Activated CD4-positive, alpha-beta T cell treated with anti-CD3 and anti-CD28 coated beads, Interleukin-2, amount 10 ng/mL, durations not matched to agents 7 days and 5 days (primary cell): ENCODE results near the gene TMEM165. TPM values are rescaled to one million over a fixed set of nuclear protein-coding genes. Genes with fewer than 3 reads are reported as not detected.

Experiments used
- CTCF ChIA-PET: fragments of 350-600 bp; sonication (Branson Sonifier 250); formaldehyde crosslinking; loops from one replicate; lab custom pipeline; 2021; ENCODE audit warnings: antibody characterized with exemption; lab: Charles Lee
- POLR2A ChIA-PET: fragments of 350-600 bp; sonication (Branson Sonifier 250); formaldehyde crosslinking; loops from one replicate; lab custom pipeline; 2021; ENCODE audit warnings: antibody characterized with exemption; lab: Charles Lee
- DNase-seq: peaks from one replicate; pipeline ENCODE4 v3.0.0-alpha.2; 2020
- H3K27ac Mint-ChIP-seq: one replicate; pipeline ENCODE4 v1.8.0; 2021; ENCODE audit warnings: mild to moderate bottlenecking, moderate library complexity, mixed read lengths
- H3K27me3 Mint-ChIP-seq: one replicate; pipeline ENCODE4 v1.8.0; 2021; ENCODE audit warnings: mixed read lengths
- H3K36me3 Mint-ChIP-seq: one replicate; pipeline ENCODE4 v1.8.0; 2021; ENCODE audit warnings: low read depth, mixed read lengths
- H3K4me1 Mint-ChIP-seq: one replicate; pipeline ENCODE4 v1.8.0; 2021; ENCODE audit warnings: mixed read lengths
- H3K4me3 Mint-ChIP-seq: one replicate; pipeline ENCODE4 v1.8.0; 2021; ENCODE audit warnings: mild to moderate bottlenecking, moderate library complexity, mixed read lengths
- H3K9me3 Mint-ChIP-seq: one replicate; pipeline ENCODE4 v1.8.0; 2021; ENCODE audit warnings: mixed read lengths
- total RNA-seq, 2 experiments: library from RNA; stranded (reverse); gene quantifications; one replicate each; pipeline ENCODE4 v1.2.3, GENCODE V29; 2021

Gene TMEM165
- total RNA-seq, 2 experiments from 2014 or later, result 61.8 to 61.9 TPM

- Mint-ChIP-seq H3K4me1 (no peaks in the 10 kb centered on the region), H3K4me3 (no peak overlapping the region), H3K27me3 (no peaks in the 10 kb centered on the region), H3K27ac (no peak overlapping the region), H3K9me3 (no peaks in the 10 kb centered on the region), H3K36me3 (peaks cover 2% of the 10 kb centered on the region)
- CTCF ChIA-PET, result interaction anchor here (0.6 to 1.3 kb wide), 5 partner anchors 26 to 430 kb away, joined by 3 to 5 read pairs (median 3); no protein-coding TSS in a partner anchor
- POLR2A ChIA-PET, result interaction anchor here (0.6 kb wide), 1 partner anchor 938 kb away, joined by 7 read pairs; no protein-coding TSS in a partner anchor
- no peak for DNase-seq
Observed at GRCh38 chr4:55373461-55373860, 22.3 kb upstream of the TMEM165 start.

DNA sequence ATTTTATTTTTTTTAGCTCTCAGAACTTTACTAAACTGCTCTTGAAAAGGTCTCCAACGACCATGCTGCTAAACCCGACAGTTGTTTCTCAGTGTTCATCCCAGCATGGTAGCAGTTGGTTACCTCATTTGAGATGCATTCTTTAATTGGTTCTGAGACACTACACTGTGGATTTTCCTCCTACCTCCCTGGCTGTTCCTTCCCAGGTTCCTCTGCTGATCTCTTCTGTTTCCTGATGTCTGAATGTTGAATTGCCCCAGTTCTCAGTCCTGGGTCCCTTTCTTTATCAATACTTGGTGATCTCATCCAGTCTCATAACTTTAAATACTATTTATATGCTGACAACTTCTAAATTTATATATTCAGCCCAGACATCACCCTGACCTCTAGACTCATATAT lies 19.1 kb upstream of the TMEM165 start:
- no peak overlapping the region for H3K4me3 Mint-ChIP-seq
- CTCF ChIA-PET, result interaction anchor here (0.6 to 1.6 kb wide), 2 partner anchors 30 to 466 kb away, joined by 3 to 8 read pairs; partner anchors contain the start of gene SRD5A3
- no peaks in the 10 kb centered on the region for H3K9me3 Mint-ChIP-seq
- no peak overlapping the region for H3K27ac Mint-ChIP-seq
- POLR2A ChIA-PET, result no interaction called here
- no peaks in the 10 kb centered on the region for H3K27me3 Mint-ChIP-seq
- H3K4me1 Mint-ChIP-seq, result peaks cover 5% of the 10 kb centered on the region
- H3K36me3 Mint-ChIP-seq, result no peaks in the 10 kb centered on the region
- no peak for DNase-seq

GRCh38 chr4:55378617-55379467 lies 16.9 kb upstream of the TMEM165 start:
- ChIA-PET POLR2A (no interaction called here), CTCF (interaction anchor here (0.5 to 1.2 kb wide), 3 partner anchors 15 to 36 kb away, joined by 3 to 7 read pairs (median 3); partner anchors contain the start of gene TMEM165)
- no peak for DNase-seq
- Mint-ChIP-seq H3K9me3 (no peaks in the 10 kb centered on the region), H3K27ac (no peak overlapping the region), H3K27me3 (no peaks in the 10 kb centered on the region), H3K4me3 (no peak overlapping the region), H3K4me1 (peaks cover 13% of the 10 kb centered on the region), H3K36me3 (no peaks in the 10 kb centered on the region)

DNA sequence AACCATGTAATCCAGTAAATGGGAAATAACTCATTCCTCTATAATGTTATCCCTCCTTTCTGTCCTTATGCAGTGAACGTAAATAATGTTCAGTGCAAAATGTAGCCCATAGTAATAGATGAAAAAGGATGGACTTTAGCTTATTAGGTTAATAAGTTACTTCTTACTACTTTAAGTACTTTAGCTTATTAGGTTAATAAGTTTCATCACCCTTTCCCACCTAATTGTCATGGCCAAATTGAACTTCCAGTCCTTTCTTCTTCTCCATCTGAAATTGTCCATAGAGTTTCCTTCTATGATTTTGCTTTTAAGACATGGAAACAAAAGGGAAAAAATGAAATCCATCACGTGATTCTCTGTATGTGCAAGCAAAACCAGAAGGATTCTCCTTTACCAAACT lies 15.2 kb upstream of the TMEM165 start:
- CTCF ChIA-PET, result no interaction called here
- Mint-ChIP-seq H3K36me3 (no peaks in the 10 kb centered on the region), H3K27ac (no peak overlapping the region), H3K4me3 (no peak overlapping the region), H3K4me1 (peaks cover 13% of the 10 kb centered on the region), H3K27me3 (no peaks in the 10 kb centered on the region), H3K9me3 (no peaks in the 10 kb centered on the region)
- POLR2A ChIA-PET, result no interaction called here
- DNase-seq, result no peak

GRCh38 chr4:55381502-55381901 lies 14.3 kb upstream of the TMEM165 start:
- H3K4me1 Mint-ChIP-seq, result peaks cover 17% of the 10 kb centered on the region
- no peak overlapping the region for H3K27ac Mint-ChIP-seq

GRCh38 chr4:55382488-55383003 lies 13.2 kb upstream of the TMEM165 start:
- Mint-ChIP-seq H3K27me3 (no peaks in the 10 kb centered on the region), H3K27ac (no peak overlapping the region), H3K36me3 (no peaks in the 10 kb centered on the region), H3K9me3 (no peaks in the 10 kb centered on the region), H3K4me3 (no peak overlapping the region), H3K4me1 (peaks cover 18% of the 10 kb centered on the region)
- DNase-seq, result no peak
- ChIA-PET POLR2A (no interaction called here), CTCF (no interaction called here)

More at GRCh38 chr4:55381502-55381901, 14.3 kb upstream of the TMEM165 start:
- Mint-ChIP-seq H3K27me3 (no peaks in the 10 kb centered on the region), H3K36me3 (no peaks in the 10 kb centered on the region), H3K4me3 (no peak overlapping the region), H3K9me3 (no peaks in the 10 kb centered on the region)
- ChIA-PET CTCF (no interaction called here), POLR2A (no interaction called here)
- DNase-seq, result no peak

GRCh38 chr4:55385201-55385649 lies 10.5 kb upstream of the TMEM165 start:
- H3K36me3 Mint-ChIP-seq, result no peaks in the 10 kb centered on the region
- ChIA-PET POLR2A (no interaction called here), CTCF (interaction anchor here (0.8 to 1.0 kb wide), 2 partner anchors 10 to 56 kb away, joined by 3 read pairs; partner anchors contain the start of gene TMEM165)
- H3K9me3 Mint-ChIP-seq, result no peaks in the 10 kb centered on the region
- no peak overlapping the region for H3K27ac Mint-ChIP-seq
- H3K4me1 Mint-ChIP-seq, result peaks cover 18% of the 10 kb centered on the region
- H3K27me3 Mint-ChIP-seq, result no peaks in the 10 kb centered on the region
- DNase-seq, result no peak
- no peak overlapping the region for H3K4me3 Mint-ChIP-seq

GRCh38 chr4:55386073-55386472 lies 9.7 kb upstream of the TMEM165 start:
- DNase-seq, result peak; percentile 11
- Mint-ChIP-seq H3K4me1 (peaks cover 18% of the 10 kb centered on the region), H3K9me3 (no peaks in the 10 kb centered on the region), H3K27me3 (no peaks in the 10 kb centered on the region), H3K4me3 (no peak overlapping the region), H3K27ac (no peak overlapping the region), H3K36me3 (no peaks in the 10 kb centered on the region)
- CTCF ChIA-PET, result interaction anchor here (1.0 to 1.1 kb wide), 2 partner anchors 40 to 55 kb away, joined by 3 to 4 read pairs; partner anchors contain the start of gene SRD5A3
- POLR2A ChIA-PET, result no interaction called here

DNA sequence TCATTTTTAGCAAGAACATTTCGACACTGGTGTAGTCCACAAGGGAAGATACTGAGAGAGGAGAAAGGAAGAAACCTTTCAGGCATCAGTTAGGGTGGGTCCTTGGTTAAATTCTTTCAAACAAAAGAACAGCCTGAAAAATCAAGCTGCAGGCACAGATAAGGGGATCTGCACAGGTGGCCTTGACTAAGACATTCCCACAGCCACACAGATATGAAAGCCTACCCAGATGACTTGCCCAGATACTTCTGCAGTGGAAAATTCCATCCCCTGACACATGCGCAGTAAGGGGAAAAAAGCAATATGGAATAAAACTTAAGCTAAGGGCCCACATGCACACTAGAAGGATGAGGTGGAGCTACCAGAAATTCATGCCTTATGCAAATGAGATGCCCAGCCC lies 8.9 kb upstream of the TMEM165 start:
- Mint-ChIP-seq H3K27me3 (no peaks in the 10 kb centered on the region), H3K27ac (no peak overlapping the region), H3K36me3 (no peaks in the 10 kb centered on the region), H3K9me3 (no peaks in the 10 kb centered on the region), H3K4me3 (no peak overlapping the region), H3K4me1 (peaks cover 12% of the 10 kb centered on the region)
- CTCF ChIA-PET, result interaction anchor here (0.6 to 1.1 kb wide), 2 partner anchors 41 to 1578 kb away, joined by 4 read pairs; partner anchors contain the start of gene SRD5A3
- no peak for DNase-seq
- POLR2A ChIA-PET, result no interaction called here

GRCh38 chr4:55393461-55394320 lies 2.1 kb upstream of the TMEM165 start:
- peaks cover 19% of the 10 kb centered on the region for H3K36me3 Mint-ChIP-seq
- no peak overlapping the region for H3K4me3 Mint-ChIP-seq

GRCh38 chr4:55395218-55395528 lies 584 bp upstream of the TMEM165 start:
- Mint-ChIP-seq H3K4me1 (peaks cover 42% of the 10 kb centered on the region), H3K9me3 (no peaks in the 10 kb centered on the region), H3K36me3 (peaks cover 25% of the 10 kb centered on the region), H3K27ac (peak overlapping the region; percentile 95), H3K27me3 (no peaks in the 10 kb centered on the region), H3K4me3 (peak overlapping the region; percentile 89)
- ChIA-PET CTCF (interaction anchor here (0.7 to 2.0 kb wide), 13 partner anchors 11 to 496 kb away, joined by 3 to 10 read pairs (median 3); partner anchors contain the start of gene SRD5A3), POLR2A (no interaction called here)
- no peak for DNase-seq

More at GRCh38 chr4:55393461-55394320, 2.1 kb upstream of the TMEM165 start:
- Mint-ChIP-seq H3K4me1 (peaks cover 33% of the 10 kb centered on the region), H3K27me3 (no peaks in the 10 kb centered on the region), H3K9me3 (no peaks in the 10 kb centered on the region), H3K27ac (no peak overlapping the region)
- no peak for DNase-seq
- CTCF ChIA-PET, result interaction anchor here (0.8 to 1.5 kb wide), 3 partner anchors 15 to 498 kb away, joined by 3 read pairs; no protein-coding TSS in a partner anchor
- POLR2A ChIA-PET, result no interaction called here
